Aorta (tissue), 5 donors: Measurements from ENCODE around the gene SNAP47. TPM values are rescaled to one million over a fixed set of nuclear protein-coding genes. Genes with fewer than 3 reads are reported as not detected.

ENCODE experiments used
- ATAC-seq: fragments of 200-7000 bp; cut with Tn5 transposase; one replicate; pipeline ENCODE4 v1.9.1; 2022; ENCODE audit warnings: moderate library complexity; ENCODE audit not compliant: low FRiP score
- DNase-seq, 2 donors: peaks; one replicate each; pipeline ENCODE4 v3.0.0-alpha.2; 2020
- H3K27ac ChIP-seq, 2 donors: one replicate each; pipeline ENCODE4 v1.5.1; 2013; ENCODE audit warnings: low read length in 2 of 2, mild to moderate bottlenecking in 2 of 2, moderate library complexity in 2 of 2, control low read depth in 1 of 2, inconsistent platforms in 1 of 2, low read depth in 1 of 2
- H3K27me3 ChIP-seq, 2 donors: one replicate each; pipeline ENCODE4 v1.6.1; 2013; ENCODE audit warnings: control low read depth in 1 of 2, low read length in 1 of 2, mild to moderate bottlenecking in 1 of 2, moderate library complexity in 1 of 2; ENCODE audit not compliant: insufficient read depth in 2 of 2, control insufficient read depth in 1 of 2
- H3K36me3 ChIP-seq, 2 donors: one replicate each; pipeline ENCODE4 v1.6.1; 2013; ENCODE audit warnings: control low read depth in 1 of 2, low read length in 1 of 2, mild to moderate bottlenecking in 1 of 2; ENCODE audit not compliant: insufficient read depth in 2 of 2, control insufficient read depth in 1 of 2
- H3K4me1 ChIP-seq, 2 donors: one replicate each; pipeline ENCODE4 v1.6.1; 2013; ENCODE audit warnings: low read length in 2 of 2, control low read depth in 1 of 2, mild to moderate bottlenecking in 1 of 2, moderate library complexity in 1 of 2; ENCODE audit not compliant: insufficient read depth in 2 of 2, control insufficient read depth in 1 of 2
- H3K4me3 ChIP-seq, 2 donors: one replicate each; pipeline ENCODE4 v1.5.1; 2013; ENCODE audit warnings: low read length in 2 of 2, control low read depth in 1 of 2, mild to moderate bottlenecking in 1 of 2
- H3K9me3 ChIP-seq: one replicate; pipeline ENCODE4 v1.6.1; 2013; ENCODE audit warnings: mild to moderate bottlenecking, low read length; ENCODE audit not compliant: control insufficient read depth
- WGBS, 2 donors: extraction: QIAGEN DNeasy Blood & Tissue Kit; methylation state at CpG; one replicate each; pipeline ENCODE4 v1.1.7; 2013; 5-methylcytosine and 5-hydroxymethylcytosine counted together
- intact Hi-C, 2 donors: fragments of 100-400 bp; cut with DNase I; formaldehyde crosslinking; loops; one replicate each; pipeline versions ENCODE4 v1.14.2 to v1.15.0; 2022
- polyA plus RNA-seq, 2 donors: library from polyadenylated mRNA; stranded (reverse); fragments of 200-250 nt; gene quantifications; one replicate each; pipeline ENCODE4 v1.2.3, GENCODE V29; 2013
- total RNA-seq, 2 donors: library from RNA; stranded (reverse); fragmentation: NEBNext Ultra II Directional; extraction: Animal tissue kit (Norgen Biotek cat#: 25700); gene quantifications; one replicate each; pipeline ENCODE4 v1.2.1, GENCODE V29; 2021
- donor health status: healthy with polysubstance abuse.
- donor health status: Bipolar disorder and iron deficiency.
- donor health status: DM: no; HTN: no; CAD: no.
- donor health status: DM: no; HTN: no; CAD: no.
- donor health status: DM: yes; HTN: yes; CAD: no.

SNAP47 gene
- total and polyA plus RNA-seq, 4 donors: 14.6 to 24.6 (median 16.4) TPM

DNA sequence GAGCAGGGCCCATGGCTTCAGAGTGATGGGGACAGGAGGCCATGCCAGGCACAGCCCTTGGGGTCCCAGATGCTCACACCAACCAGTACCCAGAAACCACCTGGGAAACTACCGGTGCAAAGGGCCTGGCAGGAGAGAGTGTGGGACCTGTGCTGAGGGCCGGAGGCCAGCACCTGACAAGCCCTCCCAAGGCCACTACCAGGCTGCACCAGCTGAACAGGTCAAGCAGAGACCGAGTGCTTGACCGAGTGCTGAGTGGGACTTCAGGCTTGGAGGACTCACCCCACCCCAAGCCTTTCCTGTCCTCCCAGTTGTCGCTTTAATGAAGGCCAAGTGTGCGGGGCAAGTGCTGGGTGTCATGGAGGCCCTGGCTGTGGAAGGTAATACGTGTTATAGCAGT is 36.5 kb downstream of the SNAP47 start:
- H3K9me3 ChIP-seq: no peaks in the 10 kb centered on the region
- no peak overlapping the region for H3K27ac ChIP-seq
- peak in 1 of 2 donors; percentile 33 for DNase-seq
- intact Hi-C loops: no loop called here
- peaks cover 0 to 9% of the 10 kb centered on the region in 2 donors for H3K36me3 ChIP-seq
- no peaks in the 10 kb centered on the region for H3K4me1 ChIP-seq
- no peak for ATAC-seq
- no peaks in the 10 kb centered on the region for H3K27me3 ChIP-seq
- 95 to 98% methylated on average over 7 of the region's 7 CpGs for WGBS, 2 donors
- H3K4me3 ChIP-seq: no peak overlapping the region

DNA sequence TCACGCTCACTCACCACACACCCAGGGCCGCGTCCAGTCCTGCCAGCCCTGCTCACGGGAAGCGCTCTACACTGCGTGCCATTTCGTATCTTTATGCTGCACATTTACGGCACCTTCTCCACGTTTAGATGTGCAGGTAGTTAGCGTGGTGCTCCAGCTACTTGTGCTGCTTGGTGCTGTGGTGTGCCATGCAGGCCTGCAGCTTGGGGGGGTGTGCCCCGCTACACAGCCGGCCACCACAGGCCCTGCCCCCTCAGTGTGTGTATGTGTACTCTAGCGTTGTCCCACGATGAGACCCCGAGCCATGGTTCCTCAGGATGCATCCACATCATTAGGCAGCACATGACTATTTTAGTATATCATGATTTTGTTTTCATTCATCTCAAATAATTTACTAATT is 38.3 kb downstream of the SNAP47 start:
- DNase-seq (peak in 1 of 2 donors; percentile 43), ATAC-seq (no peak)
- Histone ChIP-seq H3K4me1 (no peaks in the 10 kb centered on the region), H3K4me3 (no peak overlapping the region), H3K36me3 (no peaks in the 10 kb centered on the region), H3K27ac (no peak overlapping the region), H3K9me3 (no peaks in the 10 kb centered on the region), H3K27me3 (no peaks in the 10 kb centered on the region)
- intact Hi-C loops: no loop called here
- WGBS, 2 donors: 89 to 96% methylated on average over 15 of the region's 15 CpGs

DNA sequence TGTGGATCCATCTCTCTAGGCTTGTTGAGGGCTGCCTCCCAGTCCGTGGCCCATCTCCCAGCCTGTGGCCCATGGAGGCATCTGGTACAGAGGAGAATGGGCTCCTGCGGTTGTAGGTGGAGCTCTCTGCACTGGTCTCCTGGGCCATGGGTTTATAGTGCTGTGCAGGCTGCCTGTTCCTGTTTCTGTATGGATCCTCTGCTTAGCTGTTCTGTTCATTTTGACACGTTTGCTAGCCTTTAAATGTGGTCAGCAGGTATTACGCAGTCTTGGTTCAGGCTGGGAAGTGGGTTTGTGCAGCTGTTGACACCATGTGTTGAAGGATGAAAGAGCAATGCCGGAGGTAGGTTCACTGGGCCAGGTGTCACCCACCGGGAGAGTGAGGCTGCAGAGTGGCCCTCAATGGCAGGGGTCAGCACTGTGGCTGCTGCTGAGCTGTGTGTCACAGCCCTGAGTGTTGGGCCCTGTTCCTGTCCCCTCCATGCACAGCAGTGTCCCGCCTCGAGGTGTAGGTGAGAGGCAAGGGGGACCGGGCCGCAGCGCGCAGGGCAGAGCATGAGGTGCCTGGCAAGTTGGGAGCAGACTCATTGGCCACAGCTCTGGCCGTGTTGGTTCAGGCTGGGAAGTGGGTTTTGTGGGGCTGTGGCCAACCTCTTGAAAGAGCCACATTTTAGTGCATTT is 39.0 kb downstream of the SNAP47 start:
- Histone ChIP-seq H3K9me3 (no peaks in the 10 kb centered on the region), H3K27me3 (no peaks in the 10 kb centered on the region), H3K36me3 (no peaks in the 10 kb centered on the region), H3K4me3 (no peak overlapping the region), H3K4me1 (no peaks in the 10 kb centered on the region), H3K27ac (peak overlapping the region in 1 of 2 donors; percentile 6)
- no peak for ATAC-seq
- intact Hi-C loops: no loop called here
- WGBS, 2 donors: 90 to 91% methylated on average over 13 of the region's 13 CpGs
- peak in 1 of 2 donors; percentile 71 for DNase-seq

DNA sequence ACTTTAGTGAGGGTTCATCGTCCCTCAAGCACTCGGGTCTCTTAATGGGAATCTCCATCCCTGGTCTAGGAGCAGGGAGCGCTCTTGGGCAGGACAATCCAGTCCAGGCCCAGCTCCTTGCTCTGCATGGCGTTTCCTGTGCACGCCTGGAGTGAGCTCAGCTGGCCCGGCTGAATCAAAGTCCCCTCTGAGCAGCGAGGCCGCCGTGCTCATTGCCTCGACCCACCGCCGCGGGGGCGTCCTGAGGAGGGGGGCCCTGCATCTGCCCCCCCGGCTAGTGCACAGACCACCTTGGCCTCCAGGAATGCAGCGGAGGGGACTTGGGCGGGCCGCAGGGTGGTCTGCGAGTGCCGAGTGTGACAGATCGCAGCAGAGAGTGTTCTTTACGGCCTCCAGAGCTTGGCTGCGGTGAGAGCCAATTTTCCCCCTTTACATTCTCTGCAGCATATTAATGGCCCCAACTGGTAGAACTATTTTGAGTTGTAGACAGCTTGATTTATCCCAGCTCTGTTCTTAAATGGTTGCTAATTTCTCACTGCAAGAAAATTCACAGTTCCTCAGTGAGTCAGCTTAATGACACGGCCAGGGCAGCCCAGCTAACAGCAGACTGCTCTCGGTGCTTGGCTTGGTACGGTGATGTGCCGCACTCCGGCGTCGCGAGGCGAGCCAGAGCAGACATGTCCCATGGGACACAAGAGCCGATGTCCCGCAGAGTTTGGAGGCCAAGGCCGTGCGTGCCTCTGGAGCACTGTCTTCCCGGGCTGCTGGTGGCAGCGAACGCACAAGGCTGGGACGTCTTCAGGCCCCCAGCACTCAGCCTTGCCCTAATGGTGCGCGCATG is 39.8 kb downstream of the SNAP47 start:
- Histone ChIP-seq H3K27ac (peak overlapping the region in 1 of 2 donors; percentile 6), H3K27me3 (no peaks in the 10 kb centered on the region), H3K4me3 (no peak overlapping the region), H3K36me3 (no peaks in the 10 kb centered on the region), H3K9me3 (no peaks in the 10 kb centered on the region), H3K4me1 (no peaks in the 10 kb centered on the region)
- intact Hi-C loops: no loop called here
- peak; percentile 51 for ATAC-seq
- 22 to 35% methylated on average over 42 of the region's 42 CpGs for WGBS, 2 donors
- DNase-seq: peak in 1 of 2 donors; percentile 81

DNA sequence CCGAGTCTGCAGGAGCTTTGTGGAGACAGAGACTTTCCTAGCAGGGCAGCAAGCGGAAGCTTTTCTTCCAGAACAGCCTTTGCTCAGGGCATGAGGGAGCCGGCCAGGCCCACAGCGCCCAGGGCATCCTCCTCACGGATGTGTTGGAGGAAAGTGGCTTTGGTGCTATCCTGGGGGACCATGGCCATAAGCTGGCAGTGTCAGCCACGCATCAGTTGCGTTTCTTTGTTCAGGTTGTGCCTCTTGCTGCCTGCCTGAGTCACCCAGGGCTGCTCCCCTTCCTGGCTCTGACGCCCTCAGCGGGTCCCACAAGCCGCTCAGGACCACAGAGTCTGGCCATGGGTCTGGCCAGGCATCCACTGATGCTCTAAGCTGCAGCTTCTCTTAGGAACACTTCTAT is 40.6 kb downstream of the SNAP47 start:
- H3K27ac ChIP-seq: no peak overlapping the region
- H3K4me1 ChIP-seq: no peaks in the 10 kb centered on the region
- H3K36me3 ChIP-seq: no peaks in the 10 kb centered on the region
- no peak overlapping the region for H3K4me3 ChIP-seq
- ATAC-seq (no peak), DNase-seq (no peak)
- 94 to 97% methylated on average over 10 of the region's 10 CpGs for WGBS, 2 donors
- H3K9me3 ChIP-seq: no peaks in the 10 kb centered on the region
- intact Hi-C loops: no loop called here
- no peaks in the 10 kb centered on the region for H3K27me3 ChIP-seq

DNA sequence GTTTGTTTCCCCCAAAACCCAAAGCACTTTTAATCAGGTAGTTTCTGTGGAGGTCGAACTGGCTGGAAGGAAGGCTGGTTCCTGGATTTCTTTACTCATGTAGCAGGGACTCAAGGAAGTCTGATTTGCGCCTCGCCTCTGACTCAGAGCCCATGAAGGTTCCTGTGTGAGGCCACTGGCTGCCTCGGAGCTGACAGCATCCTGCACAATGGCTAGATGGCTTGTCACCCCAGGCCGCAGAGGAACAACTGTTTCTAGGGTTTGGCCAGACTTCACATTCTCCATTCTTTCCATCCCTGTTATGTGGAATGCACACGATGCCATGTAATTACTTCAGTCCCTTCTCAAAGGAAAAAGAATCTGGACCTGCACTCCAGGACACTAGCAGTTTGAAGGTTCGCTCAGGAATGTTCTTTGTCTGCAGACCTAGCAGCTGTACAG is 41.1 kb downstream of the SNAP47 start:
- Histone ChIP-seq H3K27me3 (no peaks in the 10 kb centered on the region), H3K36me3 (no peaks in the 10 kb centered on the region), H3K4me3 (no peak overlapping the region), H3K27ac (no peak overlapping the region), H3K9me3 (no peaks in the 10 kb centered on the region), H3K4me1 (no peaks in the 10 kb centered on the region)
- intact Hi-C loops: no loop called here
- DNase-seq (no peak), ATAC-seq (no peak)
- 94% methylated on average over 7 of the region's 7 CpGs for WGBS, 2 donors

DNA sequence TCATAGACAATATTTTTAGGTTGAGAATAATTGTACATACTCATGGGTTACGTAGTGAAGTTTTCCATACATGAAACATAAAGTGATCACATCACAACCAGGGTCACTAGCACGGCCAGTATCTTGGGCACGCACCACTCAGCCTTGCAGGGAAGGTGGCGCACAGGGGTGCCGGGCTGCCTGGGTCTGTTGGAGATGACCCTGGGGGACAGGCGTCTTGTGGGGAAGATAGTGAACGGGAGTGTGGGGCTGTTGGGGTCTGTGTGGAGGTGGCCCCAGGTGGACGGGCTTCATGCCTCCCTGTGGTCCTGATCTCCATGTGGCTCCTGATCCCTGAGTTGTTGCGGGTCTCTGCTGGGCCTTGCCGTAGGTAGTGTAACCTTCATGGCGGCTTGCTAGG is 41.9 kb downstream of the SNAP47 start:
- intact Hi-C loops: no loop called here
- ATAC-seq (no peak), DNase-seq (peak in 1 of 2 donors; percentile 57)
- H3K9me3 ChIP-seq: no peaks in the 10 kb centered on the region
- no peak overlapping the region for H3K4me3 ChIP-seq
- 86 to 91% methylated on average over 11 of the region's 11 CpGs for WGBS, 2 donors
- H3K4me1 ChIP-seq: no peaks in the 10 kb centered on the region
- H3K27me3 ChIP-seq: no peaks in the 10 kb centered on the region
- H3K27ac ChIP-seq: no peak overlapping the region
- H3K36me3 ChIP-seq: no peaks in the 10 kb centered on the region

DNA sequence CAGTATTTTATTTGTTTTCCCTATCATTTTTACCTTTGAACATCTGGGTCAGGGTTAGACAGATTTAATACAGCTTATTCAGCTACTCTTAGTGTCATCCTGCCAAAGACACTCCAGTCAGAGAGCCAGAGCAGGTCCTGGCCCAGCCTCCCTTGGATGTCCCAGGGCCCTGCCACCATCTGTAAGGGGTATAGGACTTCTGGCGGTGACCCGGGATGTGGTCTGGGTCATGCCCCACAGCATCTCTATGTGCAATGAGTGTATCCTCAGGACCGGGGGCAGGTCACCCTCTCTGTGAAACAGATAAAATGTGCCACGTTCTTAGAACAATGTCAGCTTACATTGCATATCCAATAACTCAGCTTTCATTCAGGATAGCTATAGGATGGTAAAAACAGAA is 42.4 kb downstream of the SNAP47 start:
- intact Hi-C loops: no loop called here
- no peaks in the 10 kb centered on the region for H3K9me3 ChIP-seq
- H3K27me3 ChIP-seq: no peaks in the 10 kb centered on the region
- WGBS, 2 donors: 97% methylated on average over 4 of the region's 4 CpGs
- no peak overlapping the region for H3K4me3 ChIP-seq
- no peaks in the 10 kb centered on the region for H3K36me3 ChIP-seq
- H3K4me1 ChIP-seq: no peaks in the 10 kb centered on the region
- ATAC-seq (no peak), DNase-seq (no peak)
- H3K27ac ChIP-seq: no peak overlapping the region
